HFFc6 (cell line): ENCODE measurements around the gene CCDC8. TPM values are rescaled to one million over a fixed set of nuclear protein-coding genes. Genes with fewer than 3 reads are reported as not detected.

Source experiments
- DNase-seq: peaks from one replicate; pipeline ENCODE4 v3.0.0-alpha.2; 2018
- H3K27ac Mint-ChIP-seq: 2 replicates; pipeline ENCODE4 v1.8.0; 2020; ENCODE audit warnings: mild to moderate bottlenecking, mixed read lengths
- H3K27me3 Mint-ChIP-seq: 2 replicates; pipeline ENCODE4 v1.8.0; 2021; ENCODE audit warnings: mild to moderate bottlenecking, moderate library complexity, mixed read lengths; ENCODE audit not compliant: insufficient read depth
- H3K36me3 Mint-ChIP-seq: 2 replicates; pipeline ENCODE4 v1.8.0; 2021; ENCODE audit warnings: low read depth, mixed read lengths
- H3K4me1 Mint-ChIP-seq: 2 replicates; pipeline ENCODE4 v1.8.0; 2020; ENCODE audit warnings: low read depth, mixed read lengths
- H3K4me3 Mint-ChIP-seq: 2 replicates; pipeline ENCODE4 v1.8.0; 2020; ENCODE audit warnings: mild to moderate bottlenecking, moderate library complexity, mixed read lengths
- H3K9me3 Mint-ChIP-seq: 2 replicates; pipeline ENCODE4 v1.8.0; 2020; ENCODE audit warnings: mild to moderate bottlenecking, mixed read lengths
- CTCF ChIP-seq: fragments of 200-600 bp; sonication (generic); IDR thresholded peaks from 2 replicates; pipeline ENCODE4 v1.5.0; 2021; ENCODE audit warnings: antibody characterized with exemption, mild to moderate bottlenecking
- total RNA-seq, 6 experiments: library from RNA; stranded (reverse); fragmentation: NEBNext Ultra II Directional; extraction: Animal tissue kit (Norgen Biotek cat#: 25700); gene quantifications; 2 replicates in 1 of 6; 3 replicates in 5 of 6; pipeline ENCODE4 v1.2.3, GENCODE V29; 2021

Gene CCDC8
- total RNA-seq, 6 experiments from 2014 or later: 6.3 to 10.6 (median 10.2) TPM

- Mint-ChIP-seq H3K36me3 (peaks cover 5% of the 10 kb centered on the region; the same call in 1 of the 2 replicates), H3K4me3 (peak overlapping the region; percentile 86), H3K27me3 (peaks cover 19% of the 10 kb centered on the region), H3K27ac (0 out of 2 replicates have a peak overlapping the region, but pooled peaks have one; percentile 26), H3K4me1 (peaks cover 42% of the 10 kb centered on the region), H3K9me3 (no peaks in the 10 kb centered on the region)
- DNase-seq: no peak
- TF ChIP-seq CTCF: no peak
These were observed 2.1 kb downstream of the CCDC8 start for GRCh38 chr19:46411088-46411924.

DNA sequence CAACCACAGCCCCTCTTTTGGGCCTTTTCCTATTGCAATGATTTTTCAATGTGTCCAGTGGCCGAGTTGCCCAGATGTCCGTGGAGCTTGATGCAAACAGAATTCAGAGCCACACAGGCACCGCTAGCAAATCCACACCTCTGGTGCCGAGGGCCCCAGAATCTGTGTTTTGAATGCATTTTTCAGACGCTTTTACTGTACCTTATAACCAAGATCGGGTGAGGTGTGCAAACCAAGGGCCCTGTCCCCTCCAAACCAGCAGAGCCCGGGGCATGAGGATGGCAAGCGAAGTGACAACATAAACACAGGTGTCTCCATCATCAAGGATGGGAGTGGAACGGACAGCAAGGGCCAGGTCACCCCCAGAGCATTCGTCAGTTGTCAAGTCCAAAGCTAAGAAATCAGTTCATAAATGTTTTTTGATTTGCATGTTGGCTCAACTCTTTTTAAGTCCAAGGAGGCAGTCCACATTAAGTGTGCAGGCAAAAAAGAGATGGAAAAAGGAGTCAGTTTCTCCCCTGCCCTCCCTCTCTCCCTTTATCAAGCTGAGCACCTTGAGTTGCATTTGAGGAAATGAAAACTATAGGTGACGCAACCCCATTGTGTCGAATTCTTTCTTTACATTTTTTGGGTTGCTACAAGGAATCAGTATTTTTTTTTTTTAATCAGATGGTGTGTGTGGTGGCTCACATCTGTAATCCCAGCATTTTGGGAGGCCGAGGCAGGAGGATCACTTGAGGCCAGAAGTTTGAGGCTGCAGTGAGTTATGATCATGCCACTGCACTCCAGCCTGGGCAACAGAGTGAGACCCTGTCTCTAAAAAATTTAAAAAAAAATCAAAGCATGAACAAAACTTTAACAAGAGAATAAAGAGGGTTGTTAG lies 2.9 kb downstream of the CCDC8 start:
- H3K4me1 Mint-ChIP-seq: peaks cover 33% of the 10 kb centered on the region
- DNase-seq: no peak
- H3K27ac Mint-ChIP-seq: no peak overlapping the region
- H3K36me3 Mint-ChIP-seq: peaks cover 5% of the 10 kb centered on the region; the same call in 1 of the 2 replicates
- H3K27me3 Mint-ChIP-seq: peaks cover 22% of the 10 kb centered on the region
- no peaks in the 10 kb centered on the region for H3K9me3 Mint-ChIP-seq
- no peak for TF ChIP-seq CTCF
- H3K4me3 Mint-ChIP-seq: peak overlapping the region; percentile 17; the same call in 1 of the 2 replicates

GRCh38 chr19:46409191-46409590 lies 4.2 kb downstream of the CCDC8 start:
- TF ChIP-seq CTCF: no peak
- Mint-ChIP-seq H3K27me3 (peaks cover 22% of the 10 kb centered on the region), H3K9me3 (no peaks in the 10 kb centered on the region), H3K4me3 (no peak overlapping the region), H3K27ac (no peak overlapping the region), H3K36me3 (peaks cover 5% of the 10 kb centered on the region; the same call in 1 of the 2 replicates), H3K4me1 (peaks cover 40% of the 10 kb centered on the region)
- no peak for DNase-seq

- Mint-ChIP-seq H3K36me3 (peaks cover 5% of the 10 kb centered on the region; the same call in 1 of the 2 replicates), H3K4me3 (peak overlapping the region; percentile 31; the same call in 1 of the 2 replicates), H3K4me1 (peaks cover 46% of the 10 kb centered on the region), H3K27me3 (peaks cover 22% of the 10 kb centered on the region), H3K9me3 (no peaks in the 10 kb centered on the region), H3K27ac (no peak overlapping the region)
- TF ChIP-seq CTCF: no peak
- DNase-seq: no peak
These were observed 4.7 kb downstream of the CCDC8 start for GRCh38 chr19:46408664-46409039.

GRCh38 chr19:46407856-46408663 lies 5.3 kb downstream of the CCDC8 start:
- Mint-ChIP-seq H3K27me3 (peaks cover 22% of the 10 kb centered on the region), H3K27ac (no peak overlapping the region), H3K9me3 (no peaks in the 10 kb centered on the region), H3K4me3 (peak overlapping the region; percentile 31; the same call in 1 of the 2 replicates), H3K36me3 (peaks cover 5% of the 10 kb centered on the region; the same call in 1 of the 2 replicates), H3K4me1 (peaks cover 46% of the 10 kb centered on the region)
- TF ChIP-seq CTCF: no peak
- no peak for DNase-seq
